Esophagus squamous epithelium (tissue), 4 donors: ENCODE measurements around the gene SSBP1.

Experiments used
- POLR2A ChIP-seq, 4 donors: fragments of 450-650 bp; IDR thresholded peaks; one replicate each; pipeline ENCODE4 v1.6.1; 2017; ENCODE audit warnings: antibody characterized with exemption in 4 of 4, mild to moderate bottlenecking in 4 of 4, moderate library complexity in 3 of 4
- TF ChIP-seq, protein P1 (sequence below), 6 experiments: fragments of 450-650 bp in 4 of 6; fragments of 200-600 bp in 2 of 6; sonication (generic) in 2 of 6; IDR thresholded peaks; one replicate each; pipeline ENCODE4 v1.5.1; 2016 to 2019; ENCODE audit warnings: antibody characterized with exemption in 6 of 6, mild to moderate bottlenecking in 4 of 6, moderate library complexity in 4 of 6

DNA sequence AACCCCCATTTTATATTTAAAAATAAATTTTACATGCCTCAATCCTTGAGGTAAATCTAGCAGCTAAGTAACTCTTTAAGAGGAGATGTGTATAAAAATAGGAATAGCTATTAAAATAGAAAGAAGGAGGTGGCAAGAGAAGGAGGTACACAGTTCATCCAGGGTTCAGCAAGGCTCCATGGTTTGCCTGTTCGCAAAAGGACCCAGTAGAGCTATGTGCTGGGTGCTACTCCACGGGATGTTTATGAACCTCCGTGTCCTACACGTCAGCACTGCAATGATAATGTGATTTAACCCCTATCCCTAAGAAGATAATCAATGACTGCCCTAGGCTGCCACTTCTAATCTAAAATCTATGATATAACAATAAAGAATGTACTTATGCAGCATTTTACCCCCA lies 35.3 kb upstream of the SSBP1 start:
- TF ChIP-seq, protein P1, sequence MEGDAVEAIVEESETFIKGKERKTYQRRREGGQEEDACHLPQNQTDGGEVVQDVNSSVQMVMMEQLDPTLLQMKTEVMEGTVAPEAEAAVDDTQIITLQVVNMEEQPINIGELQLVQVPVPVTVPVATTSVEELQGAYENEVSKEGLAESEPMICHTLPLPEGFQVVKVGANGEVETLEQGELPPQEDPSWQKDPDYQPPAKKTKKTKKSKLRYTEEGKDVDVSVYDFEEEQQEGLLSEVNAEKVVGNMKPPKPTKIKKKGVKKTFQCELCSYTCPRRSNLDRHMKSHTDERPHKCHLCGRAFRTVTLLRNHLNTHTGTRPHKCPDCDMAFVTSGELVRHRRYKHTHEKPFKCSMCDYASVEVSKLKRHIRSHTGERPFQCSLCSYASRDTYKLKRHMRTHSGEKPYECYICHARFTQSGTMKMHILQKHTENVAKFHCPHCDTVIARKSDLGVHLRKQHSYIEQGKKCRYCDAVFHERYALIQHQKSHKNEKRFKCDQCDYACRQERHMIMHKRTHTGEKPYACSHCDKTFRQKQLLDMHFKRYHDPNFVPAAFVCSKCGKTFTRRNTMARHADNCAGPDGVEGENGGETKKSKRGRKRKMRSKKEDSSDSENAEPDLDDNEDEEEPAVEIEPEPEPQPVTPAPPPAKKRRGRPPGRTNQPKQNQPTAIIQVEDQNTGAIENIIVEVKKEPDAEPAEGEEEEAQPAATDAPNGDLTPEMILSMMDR (IDR thresholded peaks at IDR 0.05) = no peak
- TF ChIP-seq POLR2A (IDR thresholded peaks at IDR 0.05) = no peak
